Panc1 (cell line): ENCODE data around the gene CLUH. TPM values are rescaled to one million over a fixed set of nuclear protein-coding genes. Genes with fewer than 3 reads are reported as not detected.

Experiments
- ATAC-seq: fragments of 200-7000 bp; cut with Tn5 transposase; 2 replicates; pipeline ENCODE4 v1.9.1; 2020; ENCODE audit warnings: mild to moderate bottlenecking, moderate library complexity
- BruUV-seq: library from RNA; stranded (reverse); fragments of 400-500 nt; replicated peaks from 2 replicates; lab custom pipeline; 2021; lab: Mats Ljungman, UMichigan
- CTCF ChIA-PET: fragments of 300-600 bp; sonication (Branson Sonifier 250); formaldehyde crosslinking; loops from one replicate; lab custom pipeline; 2022; ENCODE audit warnings: antibody characterized with exemption; lab: Charles Lee
- POLR2A ChIA-PET: fragments of 300-600 bp; sonication (Branson Sonifier 250); formaldehyde crosslinking; loops from one replicate; lab custom pipeline; 2022; ENCODE audit warnings: antibody characterized with exemption; lab: Charles Lee
- DNase-seq: peaks from one replicate; pipeline ENCODE4 v3.0.0-alpha.2; 2010; ENCODE audit warnings: low read depth, low spot score
- H3K27ac ChIP-seq: 2 replicates; pipeline ENCODE4 v1.5.1; 2011; ENCODE audit warnings: mild to moderate bottlenecking, low read length, inconsistent platforms
- H3K27me3 ChIP-seq: fragments of 200-500 bp; sonication (Bioruptor generic); 2 replicates; pipeline ENCODE4 v1.6.0; 2014; ENCODE audit warnings: low read length, inconsistent platforms; ENCODE audit not compliant: control insufficient read depth, insufficient read depth
- H3K36me3 ChIP-seq: fragments of 200-500 bp; sonication (Bioruptor generic); 2 replicates; pipeline ENCODE4 v1.5.1; 2014; ENCODE audit warnings: inconsistent platforms, mild to moderate bottlenecking, low read length, moderate library complexity; ENCODE audit not compliant: control insufficient read depth, insufficient read depth
- H3K4me1 ChIP-seq: 2 replicates; pipeline ENCODE4 v1.5.1; 2011; ENCODE audit warnings: inconsistent platforms, mild to moderate bottlenecking, low read length, moderate library complexity; ENCODE audit not compliant: control insufficient read depth, insufficient read depth
- H3K4me3 ChIP-seq, 2 experiments: 2 replicates each; pipeline ENCODE4 v1.5.1; 2011 to 2012; ENCODE audit warnings: low read depth in 2 of 2, low read length in 2 of 2, mild to moderate bottlenecking in 2 of 2, inconsistent platforms in 1 of 2, moderate library complexity in 1 of 2
- H3K9me3 ChIP-seq: fragments of 200-500 bp; sonication (Bioruptor generic); 2 replicates; pipeline ENCODE4 v1.5.1; 2014; ENCODE audit warnings: low read depth, mild to moderate bottlenecking, inconsistent platforms, low read length, moderate library complexity; ENCODE audit not compliant: control insufficient read depth, insufficient read depth
- POLR2AphosphoS5 ChIP-seq: IDR thresholded peaks from 2 replicates; pipeline ENCODE4 v1.6.1; 2012; ENCODE audit warnings: mild to moderate bottlenecking, low read depth, low read length, moderate library complexity
- SIN3A ChIP-seq: IDR thresholded peaks from 2 replicates; pipeline ENCODE4 v1.6.1; 2012; ENCODE audit warnings: low read depth, mild to moderate bottlenecking, low read length, moderate library complexity, borderline replicate concordance; ENCODE audit not compliant: insufficient read depth
- TCF7L2 ChIP-seq: IDR thresholded peaks from 2 replicates; pipeline ENCODE4 v1.6.1; 2011; ENCODE audit warnings: mild to moderate bottlenecking, low read depth, low read length, inconsistent platforms
- in situ Hi-C: cut with HindIII; loops from 2 replicates; pipeline ENCODE4 v1.10.0; 2016; ENCODE audit warnings: low sequenced_read_pairs, low pct_unique_long_range_greater_than_20kb
- intact Hi-C: fragments of 100-400 bp; cut with micrococcal nuclease; formaldehyde crosslinking; loops from one replicate; pipeline ENCODE4 v1.10.0; 2022; ENCODE audit not compliant: unreplicated experiment
- total RNA-seq: library from RNA; stranded (reverse); gene quantifications from one replicate; pipeline ENCODE4 v1.2.1, GENCODE V29; 2021; ENCODE audit not compliant: unreplicated experiment
- TF ChIP-seq, protein P1 (sequence below), 2 experiments: IDR thresholded peaks; 2 replicates each; pipeline ENCODE4 v1.6.1; 2011 to 2012; ENCODE audit warnings: low read depth in 2 of 2, control low read depth in 1 of 2, low read length in 1 of 2, mild to moderate bottlenecking in 1 of 2, moderate library complexity in 1 of 2; ENCODE audit not compliant: insufficient read depth in 1 of 2
- TF ChIP-seq, protein P2 (sequence below): fragments of 450-650 bp; IDR thresholded peaks from 2 replicates; pipeline ENCODE4 v1.5.1; 2017; ENCODE audit warnings: mild to moderate bottlenecking

CLUH gene
- total RNA-seq, 1 experiment from 2014 or later = 119 TPM

DNA sequence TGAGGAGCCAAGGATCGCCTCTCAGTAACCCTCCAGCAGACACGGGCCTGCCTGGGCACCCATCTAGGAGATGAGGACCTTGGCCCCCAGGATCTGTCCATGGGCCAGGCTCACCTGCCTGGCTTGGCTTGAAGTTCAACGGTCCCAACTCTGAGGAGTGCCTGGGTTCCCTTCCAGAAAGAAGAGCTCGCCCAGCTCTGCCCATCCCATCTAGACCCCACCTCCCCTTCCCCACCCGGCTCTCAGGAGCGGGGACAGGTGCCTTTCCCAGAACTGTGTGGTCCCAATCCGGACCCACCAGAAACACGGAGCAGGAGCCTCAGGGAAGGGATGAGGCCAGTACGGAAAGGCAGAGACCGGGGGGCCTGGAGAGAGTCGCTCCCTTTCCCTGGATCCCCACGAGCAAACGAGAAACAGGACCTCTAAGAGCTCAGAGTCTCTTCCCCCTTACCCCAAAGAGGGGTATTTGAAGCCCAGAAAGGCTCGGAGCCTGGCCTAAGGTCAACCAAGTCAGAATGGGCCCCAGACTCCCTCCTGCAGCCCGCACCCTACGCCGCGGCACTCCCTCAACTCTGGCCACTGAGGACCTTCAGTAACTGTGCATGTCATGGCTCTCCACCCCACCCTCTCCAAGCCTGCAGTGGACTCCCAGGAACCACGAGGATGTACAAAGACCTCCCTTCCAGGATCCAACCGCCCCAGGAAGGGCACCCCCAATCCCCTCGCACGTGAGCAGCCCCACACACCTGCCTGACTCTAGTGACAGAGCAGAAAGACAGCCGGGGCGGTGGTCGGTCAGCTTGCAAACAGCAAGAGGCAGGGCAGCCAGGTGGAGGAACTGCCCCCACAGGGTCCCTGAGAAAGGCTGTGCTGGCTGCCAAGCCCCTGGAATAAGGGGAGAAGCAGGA is 5.4 kb downstream of the CLUH start:
- intact Hi-C loops = no loop called here
- no peaks in the 10 kb centered on the region for H3K27me3 ChIP-seq
- no peak overlapping the region for H3K4me3 ChIP-seq
- H3K36me3 ChIP-seq = peaks cover 3% of the 10 kb centered on the region; the same call in 1 of the 2 replicates
- in situ Hi-C loops = no loop called here
- BruUV-seq = no TSS peak
- no peaks in the 10 kb centered on the region for H3K9me3 ChIP-seq
- TF ChIP-seq POLR2AphosphoS5 = no peak
- TF ChIP-seq TCF7L2 = no peak
- TF ChIP-seq, protein P1, sequence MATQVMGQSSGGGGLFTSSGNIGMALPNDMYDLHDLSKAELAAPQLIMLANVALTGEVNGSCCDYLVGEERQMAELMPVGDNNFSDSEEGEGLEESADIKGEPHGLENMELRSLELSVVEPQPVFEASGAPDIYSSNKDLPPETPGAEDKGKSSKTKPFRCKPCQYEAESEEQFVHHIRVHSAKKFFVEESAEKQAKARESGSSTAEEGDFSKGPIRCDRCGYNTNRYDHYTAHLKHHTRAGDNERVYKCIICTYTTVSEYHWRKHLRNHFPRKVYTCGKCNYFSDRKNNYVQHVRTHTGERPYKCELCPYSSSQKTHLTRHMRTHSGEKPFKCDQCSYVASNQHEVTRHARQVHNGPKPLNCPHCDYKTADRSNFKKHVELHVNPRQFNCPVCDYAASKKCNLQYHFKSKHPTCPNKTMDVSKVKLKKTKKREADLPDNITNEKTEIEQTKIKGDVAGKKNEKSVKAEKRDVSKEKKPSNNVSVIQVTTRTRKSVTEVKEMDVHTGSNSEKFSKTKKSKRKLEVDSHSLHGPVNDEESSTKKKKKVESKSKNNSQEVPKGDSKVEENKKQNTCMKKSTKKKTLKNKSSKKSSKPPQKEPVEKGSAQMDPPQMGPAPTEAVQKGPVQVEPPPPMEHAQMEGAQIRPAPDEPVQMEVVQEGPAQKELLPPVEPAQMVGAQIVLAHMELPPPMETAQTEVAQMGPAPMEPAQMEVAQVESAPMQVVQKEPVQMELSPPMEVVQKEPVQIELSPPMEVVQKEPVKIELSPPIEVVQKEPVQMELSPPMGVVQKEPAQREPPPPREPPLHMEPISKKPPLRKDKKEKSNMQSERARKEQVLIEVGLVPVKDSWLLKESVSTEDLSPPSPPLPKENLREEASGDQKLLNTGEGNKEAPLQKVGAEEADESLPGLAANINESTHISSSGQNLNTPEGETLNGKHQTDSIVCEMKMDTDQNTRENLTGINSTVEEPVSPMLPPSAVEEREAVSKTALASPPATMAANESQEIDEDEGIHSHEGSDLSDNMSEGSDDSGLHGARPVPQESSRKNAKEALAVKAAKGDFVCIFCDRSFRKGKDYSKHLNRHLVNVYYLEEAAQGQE (IDR thresholded peaks at IDR 0.05; ENCODE audit: insufficient read depth in 1 of 2, low read depth in 2 of 2, low read length in 1 of 2) = no peak
- TF ChIP-seq SIN3A = no peak
- TF ChIP-seq, protein P2, sequence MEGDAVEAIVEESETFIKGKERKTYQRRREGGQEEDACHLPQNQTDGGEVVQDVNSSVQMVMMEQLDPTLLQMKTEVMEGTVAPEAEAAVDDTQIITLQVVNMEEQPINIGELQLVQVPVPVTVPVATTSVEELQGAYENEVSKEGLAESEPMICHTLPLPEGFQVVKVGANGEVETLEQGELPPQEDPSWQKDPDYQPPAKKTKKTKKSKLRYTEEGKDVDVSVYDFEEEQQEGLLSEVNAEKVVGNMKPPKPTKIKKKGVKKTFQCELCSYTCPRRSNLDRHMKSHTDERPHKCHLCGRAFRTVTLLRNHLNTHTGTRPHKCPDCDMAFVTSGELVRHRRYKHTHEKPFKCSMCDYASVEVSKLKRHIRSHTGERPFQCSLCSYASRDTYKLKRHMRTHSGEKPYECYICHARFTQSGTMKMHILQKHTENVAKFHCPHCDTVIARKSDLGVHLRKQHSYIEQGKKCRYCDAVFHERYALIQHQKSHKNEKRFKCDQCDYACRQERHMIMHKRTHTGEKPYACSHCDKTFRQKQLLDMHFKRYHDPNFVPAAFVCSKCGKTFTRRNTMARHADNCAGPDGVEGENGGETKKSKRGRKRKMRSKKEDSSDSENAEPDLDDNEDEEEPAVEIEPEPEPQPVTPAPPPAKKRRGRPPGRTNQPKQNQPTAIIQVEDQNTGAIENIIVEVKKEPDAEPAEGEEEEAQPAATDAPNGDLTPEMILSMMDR = no peak
- no peak for ATAC-seq
- DNase-seq = no peak
- H3K27ac ChIP-seq = no peak overlapping the region
- CTCF ChIA-PET = no interaction called here
- H3K4me1 ChIP-seq = peaks cover 19% of the 10 kb centered on the region
- POLR2A ChIA-PET = interaction anchor here (0.6 kb wide), 1 partner anchor 149 kb away, joined by 3 read pairs; no protein-coding TSS in a partner anchor

DNA sequence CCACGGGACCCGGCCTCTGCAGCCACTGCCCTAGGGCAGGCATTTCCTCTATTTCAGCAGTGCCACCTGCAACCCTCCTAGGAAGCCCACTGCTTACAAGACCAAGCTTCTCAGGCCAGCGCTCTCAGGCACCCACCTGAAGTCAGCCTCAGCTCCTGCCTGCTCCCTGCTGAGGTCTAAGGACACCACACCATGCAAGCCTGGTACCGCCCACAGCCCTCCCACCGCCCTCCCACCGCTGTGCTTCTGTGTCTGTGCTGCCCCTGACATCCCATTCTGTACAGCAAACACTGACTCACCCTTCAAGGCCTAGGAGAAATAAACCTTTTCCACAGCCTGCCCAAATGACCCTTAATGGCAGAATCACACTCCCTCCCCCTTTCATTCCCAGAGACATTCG is 6.3 kb downstream of the CLUH start:
- Histone ChIP-seq H3K4me3 (no peak overlapping the region), H3K27ac (no peak overlapping the region), H3K4me1 (peaks cover 19% of the 10 kb centered on the region), H3K27me3 (no peaks in the 10 kb centered on the region), H3K36me3 (0 out of 2 replicates have a peak, but pooled peaks cover 3% of the 10 kb centered on the region), H3K9me3 (no peaks in the 10 kb centered on the region)
- intact Hi-C loops = no loop called here
- in situ Hi-C loops = no loop called here
- ChIA-PET POLR2A (interaction anchor here (0.6 kb wide), 1 partner anchor 149 kb away, joined by 3 read pairs; no protein-coding TSS in a partner anchor), CTCF (no interaction called here)
- no TSS peak for BruUV-seq
- TF ChIP-seq SIN3A = no peak
- TF ChIP-seq TCF7L2 = no peak
- TF ChIP-seq, protein P1 (IDR thresholded peaks at IDR 0.05; ENCODE audit: insufficient read depth in 1 of 2, low read depth in 2 of 2, low read length in 1 of 2) = no peak
- TF ChIP-seq, protein P2 = no peak
- no peak for TF ChIP-seq POLR2AphosphoS5
- DNase-seq (no peak), ATAC-seq (no peak)
